GM19467 (cell line): ENCODE measurements around the gene CEP68.
"Not testable (repeated sequence)": the region's sequence is repeated elsewhere in the genome, so short reads cannot be mapped to it uniquely, and the experiment has no call there.

Experiments used
- ATAC-seq: cut with Tn5 transposase; IDR thresholded peaks from one replicate; pipeline ENCODE4 v1.9.1; 2021; ENCODE audit warnings: mild to moderate bottlenecking, moderate library complexity; ENCODE audit not compliant: unreplicated experiment

The CEP68 gene

GRCh38 chr2:65056215-65057053 lies at the start of gene CEP68:
CEP68 (plus strand) TSS chr2:65056416; CDS start chr2:65069445, 13,029 bp downstream.
- ATAC-seq = peak; percentile 87

- no peak for ATAC-seq
These were observed 42.4 kb upstream of the CEP68 start for GRCh38 chr2:65013776-65014175.

GRCh38 chr2:65015731-65016130 lies 40.5 kb upstream of the CEP68 start:
- no peak for ATAC-seq

- no peak for ATAC-seq
These were observed 39.4 kb upstream of the CEP68 start for GRCh38 chr2:65016789-65017188.

- ATAC-seq = no peak
These were observed 38.9 kb upstream of the CEP68 start for GRCh38 chr2:65017335-65017734.

GRCh38 chr2:65018141-65018582 lies 38.1 kb upstream of the CEP68 start:
- no peak for ATAC-seq

- no peak for ATAC-seq
These were observed 37.2 kb upstream of the CEP68 start for GRCh38 chr2:65019010-65019409.

- no peak for ATAC-seq
These were observed 36.5 kb upstream of the CEP68 start for GRCh38 chr2:65019675-65020195.

GRCh38 chr2:65020251-65020650 lies 36.0 kb upstream of the CEP68 start:
- not testable (repeated sequence) for ATAC-seq

- no peak for ATAC-seq
These were observed 35.2 kb upstream of the CEP68 start for GRCh38 chr2:65020943-65021528.

- ATAC-seq = no peak
These were observed 34.5 kb upstream of the CEP68 start for GRCh38 chr2:65021709-65022108.

- ATAC-seq = no peak
These were observed 34.0 kb upstream of the CEP68 start for GRCh38 chr2:65022189-65022588.

GRCh38 chr2:65023742-65024141 lies 32.5 kb upstream of the CEP68 start:
- ATAC-seq = no peak

GRCh38 chr2:65024149-65024829 lies 31.9 kb upstream of the CEP68 start:
- ATAC-seq = no peak

GRCh38 chr2:65025453-65026123 lies 30.6 kb upstream of the CEP68 start:
- ATAC-seq = no peak

- ATAC-seq = no peak
These were observed 30.1 kb upstream of the CEP68 start for GRCh38 chr2:65026154-65026553.

- ATAC-seq = no peak
These were observed 29.3 kb upstream of the CEP68 start for GRCh38 chr2:65026704-65027464.

GRCh38 chr2:65027616-65028244 lies 28.5 kb upstream of the CEP68 start:
- ATAC-seq = no peak

- no peak for ATAC-seq
These were observed 25.5 kb upstream of the CEP68 start for GRCh38 chr2:65030476-65031332.
